DND-41 (cell line): ENCODE results near the gene CNTLN.

Source experiments
- CTCF ChIP-seq: IDR thresholded peaks from 2 replicates; pipeline ENCODE4 v1.5.1; 2012; ENCODE audit warnings: borderline replicate concordance, low read length, moderate library complexity, mild to moderate bottlenecking; ENCODE audit not compliant: poor library complexity, severe bottlenecking; ENCODE audit errors: extremely low read depth
- EZH2 ChIP-seq: IDR thresholded peaks from 3 replicates; pipeline ENCODE4 v1.6.1; 2012; ENCODE audit warnings: borderline replicate concordance, low read depth, mild to moderate bottlenecking, moderate library complexity, low read length, inconsistent platforms; ENCODE audit not compliant: severe bottlenecking

DNA sequence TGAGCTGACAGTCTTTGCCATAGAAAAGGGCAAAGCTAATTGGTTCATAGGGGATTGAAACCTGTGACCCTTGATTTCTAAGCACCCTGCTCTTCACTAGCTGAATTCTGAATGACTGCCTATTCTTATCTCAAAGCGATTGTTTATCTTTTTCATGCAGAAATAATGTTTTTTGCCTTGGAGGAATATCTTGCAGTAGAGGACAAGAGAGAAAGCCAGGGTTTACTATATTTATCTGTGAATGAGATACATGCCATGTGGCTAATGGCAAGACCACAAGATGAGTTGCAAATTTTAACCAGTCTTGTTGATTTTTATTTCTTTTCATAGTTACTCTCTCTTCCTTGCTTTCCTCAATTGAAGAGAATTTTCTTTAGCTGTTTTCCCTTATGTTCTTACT is 185.0 kb downstream of the CNTLN start:
- TF ChIP-seq CTCF (no peak), EZH2 (no peak)
